Cardiac septum (tissue), 1 donor: ENCODE measurements around the gene RPL22. TPM values are rescaled to one million over a fixed set of nuclear protein-coding genes. Genes with fewer than 3 reads are reported as not detected.

Experiments used
- DNase-seq: peaks from one replicate; pipeline ENCODE4 v3.0.0-alpha.2; 2020; ENCODE audit warnings: low spot score
- intact Hi-C: fragments of 100-400 bp; cut with DNase I; formaldehyde crosslinking; loops from one replicate; pipeline ENCODE4 v1.14.0; 2022
- total RNA-seq: library from RNA; stranded (reverse); fragmentation: NEBNext Ultra II Directional; extraction: Animal tissue kit (Norgen Biotek cat#: 25700); gene quantifications from one replicate; pipeline ENCODE4 v1.2.1, GENCODE V29; 2021
- donor health status: DM: no; HTN: no; CAD: no.

The RPL22 gene
- total RNA-seq, 1 donor from 2014 or later: 205 TPM

- DNase-seq: no peak
- intact Hi-C loops: no loop called here
Observed at GRCh38 chr1:6163973-6164617, 35.3 kb downstream of the RPL22 start.

GRCh38 chr1:6163191-6163972 is 36.0 kb downstream of the RPL22 start:
- intact Hi-C loops: no loop called here
- no peak for DNase-seq

GRCh38 chr1:6162773-6163172 is 36.6 kb downstream of the RPL22 start:
- no peak for DNase-seq

GRCh38 chr1:6162341-6162740 is 37.1 kb downstream of the RPL22 start:
- intact Hi-C loops: no loop called here
- no peak for DNase-seq

More at GRCh38 chr1:6162773-6163172, 36.6 kb downstream of the RPL22 start:
- intact Hi-C loops: no loop called here

- DNase-seq: no peak
- intact Hi-C loops: no loop called here
Observed at GRCh38 chr1:6158181-6158580, 41.2 kb downstream of the RPL22 start.

- no peak for DNase-seq
- intact Hi-C loops: no loop called here
Observed at GRCh38 chr1:6157528-6158174, 41.7 kb downstream of the RPL22 start.

- intact Hi-C loops: no loop called here
- no peak for DNase-seq
Observed at GRCh38 chr1:6157132-6157527, 42.3 kb downstream of the RPL22 start.

GRCh38 chr1:6154525-6155319 is 44.7 kb downstream of the RPL22 start:
- DNase-seq: no peak
- intact Hi-C loops: no loop called here

GRCh38 chr1:6152882-6153281 is 46.5 kb downstream of the RPL22 start:
- no peak for DNase-seq
- intact Hi-C loops: no loop called here

- intact Hi-C loops: no loop called here
- DNase-seq: no peak
Observed at GRCh38 chr1:6152181-6152580, 47.2 kb downstream of the RPL22 start.

GRCh38 chr1:6151291-6151822 is 48.0 kb downstream of the RPL22 start:
- intact Hi-C loops: no loop called here
- no peak for DNase-seq

GRCh38 chr1:6150006-6150938 is 49.1 kb downstream of the RPL22 start:
- no peak for DNase-seq
- intact Hi-C loops: no loop called here

- intact Hi-C loops: no loop called here
- no peak for DNase-seq
Observed at GRCh38 chr1:6149597-6149996, 49.8 kb downstream of the RPL22 start.

GRCh38 chr1:6148497-6149241 is 50.7 kb downstream of the RPL22 start:
- DNase-seq: no peak
- intact Hi-C loops: no loop called here

- intact Hi-C loops: no loop called here
- DNase-seq: no peak
Observed at GRCh38 chr1:6145864-6146410, 53.5 kb downstream of the RPL22 start.

- intact Hi-C loops: no loop called here
- no peak for DNase-seq
Observed at GRCh38 chr1:6145396-6145750, 54.0 kb downstream of the RPL22 start.

GRCh38 chr1:6144647-6145395 is 54.6 kb downstream of the RPL22 start:
- DNase-seq: no peak
- intact Hi-C loops: no loop called here
